Naive thymus-derived CD8-positive, alpha-beta T cell (primary cell): Measurements from ENCODE around the gene GSC2. TPM values are rescaled to one million over a fixed set of nuclear protein-coding genes. Genes with fewer than 3 reads are reported as not detected.

Experiments
- ATAC-seq, 2 donors: fragments of 150-1000 bp; cut with Tn5 transposase in 1 of 2; sonication (Bioruptor Pico), chemical (Tn5 transposase) in 1 of 2; 1 replicate in 1 of 2; 2 replicates in 1 of 2; pipeline ENCODE4 v1.10.0; 2021; ENCODE audit warnings: mild to moderate bottlenecking in 2 of 2, moderate library complexity in 2 of 2
- POLR2A ChIA-PET: fragments of 350-600 bp; sonication (Branson Sonifier 250); formaldehyde crosslinking; loops from one replicate; lab custom pipeline; 2021; ENCODE audit warnings: antibody characterized with exemption; lab: Charles Lee
- DNase-seq, 10 donors: peaks; one replicate each; pipeline versions ENCODE4 v3.0.0 to v3.0.0-alpha.2; 2020 to 2022
- H3K27ac Mint-ChIP-seq, 10 donors: one replicate each; pipeline ENCODE4 v1.8.0; 2020 to 2022; ENCODE audit warnings: mild to moderate bottlenecking in 10 of 10, mixed read lengths in 10 of 10, moderate library complexity in 4 of 10, inconsistent platforms in 1 of 10
- H3K27me3 Mint-ChIP-seq, 5 donors: one replicate each; pipeline ENCODE4 v1.8.0; 2021 to 2022; ENCODE audit warnings: mixed read lengths in 5 of 5
- H3K36me3 Mint-ChIP-seq, 3 donors: one replicate each; pipeline ENCODE4 v1.8.0; 2020 to 2022; ENCODE audit warnings: mixed read lengths in 3 of 3, mild to moderate bottlenecking in 2 of 3, inconsistent platforms in 1 of 3
- H3K4me1 Mint-ChIP-seq, 4 donors: one replicate each; pipeline ENCODE4 v1.8.0; 2021 to 2022; ENCODE audit warnings: mixed read lengths in 4 of 4
- H3K4me3 Mint-ChIP-seq, 10 donors: one replicate each; pipeline ENCODE4 v1.8.0; 2020 to 2022; ENCODE audit warnings: mild to moderate bottlenecking in 10 of 10, mixed read lengths in 10 of 10, moderate library complexity in 6 of 10, inconsistent platforms in 1 of 10
- H3K9me3 Mint-ChIP-seq, 9 donors: one replicate each; pipeline ENCODE4 v1.8.0; 2020 to 2022; ENCODE audit warnings: mixed read lengths in 9 of 9, mild to moderate bottlenecking in 3 of 9, inconsistent platforms in 1 of 9, moderate library complexity in 1 of 9
- polyA plus RNA-seq, 3 donors: library from polyadenylated mRNA; unstranded; fragments of 300-500 nt; fragmentation: Illumina TruSeq; gene quantifications; one replicate each; pipeline ENCODE4 v1.2.3, GENCODE V29; 2021
- total RNA-seq, 8 experiments: library from RNA in 2 of 8; stranded (reverse) in 2 of 8; gene quantifications; one replicate each; pipeline ENCODE4 v1.2.3 and lab custom pipeline; 2021 to 2026

Gene GSC2
- total and polyA plus RNA-seq, 5 experiments from 2014 or later = not detected

GRCh38 chr22:19127329-19128008, 22.6 kb downstream of the GSC2 start:
- Mint-ChIP-seq H3K4me3 (no peak overlapping the region), H3K4me1 (peaks cover 7 to 13% (median 9%) of the 10 kb centered on the region in 4 donors), H3K36me3 (peaks cover 0 to 5% (median 0%) of the 10 kb centered on the region in 3 donors), H3K27ac (peak overlapping the region in 1 of 10 donors; percentile 2), H3K9me3 (no peaks in the 10 kb centered on the region), H3K27me3 (no peaks in the 10 kb centered on the region)
- DNase-seq (no peak), ATAC-seq (no peak)
- POLR2A ChIA-PET = interaction anchor here (0.6 kb wide), 1 partner anchor 31 kb away, joined by 5 read pairs; no protein-coding TSS in a partner anchor

- Mint-ChIP-seq H3K27ac (no peak overlapping the region), H3K27me3 (no peaks in the 10 kb centered on the region), H3K4me1 (peaks cover 10 to 13% (median 10%) of the 10 kb centered on the region in 4 donors), H3K9me3 (no peaks in the 10 kb centered on the region), H3K36me3 (no peaks in the 10 kb centered on the region), H3K4me3 (no peak overlapping the region)
- ATAC-seq (no peak), DNase-seq (no peak)
- POLR2A ChIA-PET = interaction anchor here (1.3 kb wide), 1 partner anchor 18 kb away, joined by 4 read pairs; the partner anchor contains the start of gene ESS2
Measured at GRCh38 chr22:19126309-19127273, 23.5 kb downstream of the GSC2 start.

- H3K36me3 Mint-ChIP-seq = no peaks in the 10 kb centered on the region
- H3K27me3 Mint-ChIP-seq = no peaks in the 10 kb centered on the region
- no peaks in the 10 kb centered on the region for H3K9me3 Mint-ChIP-seq
- no peak overlapping the region for H3K4me3 Mint-ChIP-seq
- peak overlapping the region in 1 of 10 donors; percentile 5 for H3K27ac Mint-ChIP-seq
- DNase-seq (no peak), ATAC-seq (no peak)
- POLR2A ChIA-PET = interaction anchor here (1.3 kb wide), 1 partner anchor 19 kb away, joined by 4 read pairs; the partner anchor contains the start of gene ESS2
- peaks cover 15 to 19% (median 18%) of the 10 kb centered on the region in 4 donors for H3K4me1 Mint-ChIP-seq
Measured at GRCh38 chr22:19125474-19126308, 24.4 kb downstream of the GSC2 start.

GRCh38 chr22:19125011-19125410, 25.1 kb downstream of the GSC2 start:
- no peaks in the 10 kb centered on the region for H3K36me3 Mint-ChIP-seq

GRCh38 chr22:19124377-19124776, 25.7 kb downstream of the GSC2 start:
- Mint-ChIP-seq H3K36me3 (no peaks in the 10 kb centered on the region), H3K4me1 (peaks cover 19 to 32% (median 31%) of the 10 kb centered on the region in 4 donors), H3K27me3 (no peaks in the 10 kb centered on the region), H3K27ac (no peak overlapping the region), H3K4me3 (peak overlapping the region in 2 of 10 donors; percentile 0 to 1), H3K9me3 (no peaks in the 10 kb centered on the region)
- ATAC-seq = no peak
- no peak for DNase-seq
- POLR2A ChIA-PET = interaction anchor here (0.7 to 4.3 kb wide), 3 partner anchors 16 to 469 kb away, joined by 3 to 112 read pairs (median 3); no protein-coding TSS in a partner anchor

More at GRCh38 chr22:19125011-19125410, 25.1 kb downstream of the GSC2 start:
- Mint-ChIP-seq H3K9me3 (no peaks in the 10 kb centered on the region), H3K27me3 (no peaks in the 10 kb centered on the region), H3K4me1 (peaks cover 21 to 26% (median 25%) of the 10 kb centered on the region in 4 donors), H3K4me3 (no peak overlapping the region), H3K27ac (peak overlapping the region in 1 of 10 donors; percentile 5)
- DNase-seq = no peak
- POLR2A ChIA-PET = no interaction called here
- ATAC-seq = no peak

- Mint-ChIP-seq H3K4me3 (peak overlapping the region in 3 of 10 donors; percentile 0 to 71 (median 1)), H3K27me3 (no peaks in the 10 kb centered on the region), H3K4me1 (peaks cover 19 to 37% (median 35%) of the 10 kb centered on the region in 4 donors), H3K36me3 (no peaks in the 10 kb centered on the region), H3K9me3 (no peaks in the 10 kb centered on the region), H3K27ac (no peak overlapping the region)
- POLR2A ChIA-PET = interaction anchor here (0.7 to 4.3 kb wide), 4 partner anchors 16 to 469 kb away, joined by 3 to 112 read pairs (median 4); no protein-coding TSS in a partner anchor
- DNase-seq (no peak), ATAC-seq (no peak)
Measured at GRCh38 chr22:19123936-19124335, 26.2 kb downstream of the GSC2 start.

GRCh38 chr22:19122752-19123492, 27.2 kb downstream of the GSC2 start:
- peak in 1 of 2 donors; percentile 0 for ATAC-seq
- peak overlapping the region in 9 of 10 donors; percentile 56 to 94 (median 91) for H3K27ac Mint-ChIP-seq

GRCh38 chr22:19122143-19122751, 27.8 kb downstream of the GSC2 start, which contains the start of gene DGCR2:
TSS of gene DGCR2 (minus strand) at chr22:19122412. CDS start at chr22:19122206, 206 bp downstream.
- Mint-ChIP-seq H3K4me3 (peak within 1 kb of the TSS; percentile 86 to 94 (median 90)), H3K4me1 (peaks cover 25 to 54% (median 51%) of the 10 kb centered on the region in 4 donors), H3K9me3 (no peaks in the 10 kb centered on the region), H3K36me3 (peaks cover 0 to 3% (median 0%) of the 10 kb centered on the region in 3 donors), H3K27me3 (no peaks in the 10 kb centered on the region), H3K27ac (peak within 1 kb of the TSS; percentile 83 to 94 (median 91))
- ATAC-seq (peak; percentile 93 to 96), DNase-seq (peak; percentile 88 to 98 (median 96))
- POLR2A ChIA-PET = interaction anchor here (0.6 to 4.3 kb wide), 12 partner anchors 9 to 357 kb away, joined by 3 to 112 read pairs (median 4); partner anchors contain the start of genes CDC45, ESS2 and SLC25A1

More at GRCh38 chr22:19122752-19123492, 27.2 kb downstream of the GSC2 start:
- no peaks in the 10 kb centered on the region for H3K9me3 Mint-ChIP-seq
- H3K4me1 Mint-ChIP-seq = peaks cover 24 to 47% (median 45%) of the 10 kb centered on the region in 4 donors
- H3K36me3 Mint-ChIP-seq = peaks cover 0 to 3% (median 0%) of the 10 kb centered on the region in 3 donors
- H3K4me3 Mint-ChIP-seq = peak overlapping the region; percentile 82 to 94 (median 88)
- DNase-seq = no peak
- POLR2A ChIA-PET = interaction anchor here (0.6 to 4.3 kb wide), 12 partner anchors 9 to 357 kb away, joined by 3 to 112 read pairs (median 4); partner anchors contain the start of genes CDC45, ESS2 and SLC25A1
- no peaks in the 10 kb centered on the region for H3K27me3 Mint-ChIP-seq

GRCh38 chr22:19121631-19122142, 28.4 kb downstream of the GSC2 start:
- Mint-ChIP-seq H3K27me3 (no peaks in the 10 kb centered on the region), H3K9me3 (no peaks in the 10 kb centered on the region), H3K4me3 (peak overlapping the region; percentile 86 to 94 (median 88)), H3K4me1 (peaks cover 29 to 59% (median 57%) of the 10 kb centered on the region in 4 donors), H3K36me3 (peaks cover 0 to 3% (median 0%) of the 10 kb centered on the region in 3 donors), H3K27ac (peak overlapping the region in 9 of 10 donors; percentile 56 to 94 (median 89))
- POLR2A ChIA-PET = interaction anchor here (0.8 to 4.3 kb wide), 9 partner anchors 8 to 57 kb away, joined by 3 to 112 read pairs (median 5); partner anchors contain the start of genes ESS2 and SLC25A1
- DNase-seq = peak in 6 of 10 donors; percentile 16 to 41 (median 28)
- peak in 1 of 2 donors; percentile 31 for ATAC-seq
